NCI-H187 treated with DMSO at 0.1 percent for 48 hours (cell line): ENCODE data around the gene CMYA5.
A peak's percentile ranks its signal among the peaks of the same experiment; 100 is the strongest.
"Not testable (repeated sequence)": the region's sequence is repeated elsewhere in the genome, so short reads cannot be mapped to it uniquely, and the experiment has no call there.

Experiments
- DNase-seq: peaks from one replicate; lab custom pipeline; 2025; lab: John Stamatoyannopoulos, UW

Gene CMYA5

DNA sequence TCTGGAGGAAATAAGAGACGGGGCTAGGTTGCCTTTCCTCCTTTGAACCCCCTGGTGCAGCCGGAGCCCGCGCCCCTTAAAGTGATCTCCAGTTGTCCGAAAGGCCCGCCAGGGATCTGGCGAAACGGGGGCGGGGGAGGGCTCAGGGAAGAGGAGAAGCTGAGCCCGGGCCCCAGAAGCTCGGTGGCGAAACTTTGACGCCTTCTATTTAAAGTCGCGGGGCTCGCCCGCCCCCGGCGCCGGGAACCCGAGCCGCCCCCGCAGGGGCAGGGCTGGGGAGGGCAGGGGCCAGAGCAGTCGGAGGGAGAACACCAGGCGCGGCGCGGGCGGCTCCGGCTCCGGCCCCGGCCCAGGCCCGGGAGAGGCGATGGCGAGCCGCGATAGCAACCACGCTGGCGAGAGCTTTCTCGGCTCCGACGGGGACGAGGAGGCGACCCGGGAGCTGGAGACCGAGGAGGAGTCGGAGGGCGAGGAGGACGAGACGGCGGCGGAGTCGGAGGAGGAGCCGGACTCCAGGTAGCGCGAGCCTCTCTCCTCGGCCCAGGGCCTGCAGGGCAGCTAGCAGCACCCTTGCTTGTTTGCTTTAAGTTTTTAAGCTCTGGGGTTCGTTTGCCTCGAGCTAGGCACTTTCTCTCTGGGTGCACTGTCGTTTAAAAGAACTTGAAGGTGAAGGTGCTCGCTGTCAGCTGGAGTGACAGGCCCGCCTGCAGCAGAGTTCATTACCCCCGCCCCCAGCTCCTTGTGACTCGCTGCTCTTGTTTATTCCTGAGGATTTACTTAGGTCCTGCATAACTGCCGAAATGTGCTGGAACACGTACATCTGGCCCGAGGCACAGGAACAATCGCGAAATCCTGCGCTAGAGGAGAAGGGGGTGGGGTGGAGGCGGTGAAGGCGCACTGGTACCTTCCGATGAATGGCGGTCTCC lies at the start of gene CMYA5:
TSS of gene CMYA5 (plus strand) at position 296 of the 926 bp plus-strand sequence. CDS start at position 368, 72 bp downstream.
- no peak for DNase-seq

DNA sequence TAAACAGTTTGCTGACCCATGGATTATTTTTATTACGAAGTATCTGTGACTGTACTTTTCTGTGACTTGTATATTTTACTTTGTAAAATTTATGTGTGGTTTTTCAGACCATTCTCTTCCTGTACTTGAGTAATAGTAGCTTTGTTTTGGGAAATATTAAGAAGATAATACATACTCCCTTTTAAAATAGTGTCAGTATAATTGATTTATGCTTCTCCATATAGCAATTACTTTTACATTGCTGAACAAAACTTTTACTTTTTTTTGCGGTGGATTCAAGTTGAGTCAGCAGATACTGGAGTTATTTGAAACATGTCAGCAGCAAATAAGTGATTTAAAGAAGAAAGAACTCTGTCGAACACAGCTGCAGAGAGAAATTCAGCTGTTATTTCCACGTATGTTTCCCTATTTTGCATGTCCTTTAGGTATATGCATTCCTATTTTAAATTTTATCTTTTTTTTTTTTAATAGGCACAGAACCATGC lies 49.0 kb upstream of the CMYA5 start:
- DNase-seq = no peak

DNA sequence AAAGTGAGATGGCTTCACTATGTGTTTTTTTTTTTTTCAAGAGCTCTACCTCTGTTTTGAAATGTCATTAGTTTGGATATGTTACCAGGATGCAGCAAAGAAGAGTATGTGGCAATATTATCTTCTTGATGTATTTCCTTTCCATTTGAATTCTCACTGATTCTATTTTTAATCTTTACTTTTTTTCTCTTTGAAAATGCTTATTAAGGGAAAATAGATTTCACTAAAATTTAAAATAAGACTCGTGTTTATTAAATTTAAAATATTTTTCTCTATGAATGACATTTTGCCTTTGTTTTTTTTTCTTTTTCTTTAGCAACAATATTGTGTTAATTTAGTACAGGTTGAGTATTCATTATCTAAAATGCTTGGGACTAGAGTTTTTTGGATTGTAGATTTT lies 48.2 kb upstream of the CMYA5 start:
- no peak for DNase-seq

DNA sequence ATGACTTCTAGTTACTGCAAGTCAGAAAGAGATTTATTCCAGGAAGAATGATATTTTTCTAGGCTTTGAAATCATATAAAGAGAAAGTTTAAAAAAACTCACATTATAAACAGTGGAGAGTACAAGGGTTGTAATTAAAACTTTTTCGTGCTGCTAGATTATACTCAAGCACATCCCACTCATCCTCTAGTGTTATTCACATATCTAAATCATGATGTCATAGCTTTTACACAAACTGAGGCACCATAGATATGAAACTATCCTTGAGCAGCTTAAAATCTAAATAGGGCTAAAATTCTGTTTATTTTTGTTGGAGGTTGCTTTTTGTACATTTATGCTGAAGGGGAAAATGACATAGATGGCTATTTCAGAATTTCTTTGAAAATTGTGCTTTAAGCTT lies 47.4 kb upstream of the CMYA5 start:
- no peak for DNase-seq

DNA sequence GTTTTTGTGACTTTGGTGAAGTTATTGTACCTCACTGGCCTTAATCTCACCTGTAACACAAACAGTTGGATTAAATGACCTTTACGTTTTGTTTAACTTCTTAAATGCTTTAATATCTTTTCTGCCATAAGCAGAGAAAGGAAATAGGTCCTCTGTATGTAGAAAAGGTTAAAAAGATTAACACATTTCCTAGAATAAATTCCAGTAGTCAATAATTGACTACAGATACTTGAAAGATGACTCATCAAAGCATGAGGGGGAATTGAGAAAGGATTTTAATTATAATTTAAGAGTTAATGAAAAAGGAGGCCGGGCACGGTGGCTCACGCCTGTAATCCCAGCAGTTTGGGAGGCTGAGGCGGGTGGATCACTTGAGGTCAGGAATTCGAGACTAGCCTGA lies 35.8 kb upstream of the CMYA5 start:
- no peak for DNase-seq

DNA sequence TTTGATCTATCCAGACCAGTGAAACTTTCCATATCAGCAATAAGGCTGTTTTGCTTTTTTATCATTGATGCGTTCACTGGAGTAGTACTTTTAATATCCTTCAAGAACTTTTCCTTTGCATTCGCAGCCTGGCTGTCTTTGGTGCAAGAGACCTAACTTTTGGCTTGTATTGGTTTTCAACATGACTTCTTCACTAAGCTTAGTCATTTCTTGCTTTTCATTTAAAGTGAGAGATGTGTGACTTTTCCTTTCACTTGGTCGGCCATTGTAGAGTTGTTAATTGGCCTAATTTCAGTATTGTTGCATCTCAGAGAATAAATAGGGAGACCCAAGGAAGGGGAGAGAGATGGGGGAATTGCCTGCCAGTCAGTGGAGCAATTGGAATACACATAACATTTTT lies 26.4 kb upstream of the CMYA5 start:
- no peak for DNase-seq

DNA sequence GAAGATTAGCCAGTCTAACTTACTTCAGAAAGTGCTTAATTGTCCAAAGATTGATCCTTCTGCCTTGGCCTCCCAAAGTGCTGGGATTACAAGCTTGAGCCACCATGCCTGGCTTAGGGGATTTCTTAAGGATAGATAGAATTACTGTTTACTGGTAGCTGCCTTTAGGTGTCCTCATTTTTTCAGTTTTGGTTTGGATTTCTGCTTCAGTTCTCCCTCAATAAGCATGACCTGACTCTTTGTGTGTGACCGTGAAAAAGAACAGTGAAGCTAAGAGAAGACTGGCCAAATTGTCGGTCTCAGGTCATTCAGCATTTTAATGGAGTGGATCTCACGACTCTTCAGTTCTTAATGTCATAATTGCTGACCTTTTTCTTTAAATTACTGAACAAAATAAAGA lies 22.9 kb upstream of the CMYA5 start:
- DNase-seq = no peak

DNA sequence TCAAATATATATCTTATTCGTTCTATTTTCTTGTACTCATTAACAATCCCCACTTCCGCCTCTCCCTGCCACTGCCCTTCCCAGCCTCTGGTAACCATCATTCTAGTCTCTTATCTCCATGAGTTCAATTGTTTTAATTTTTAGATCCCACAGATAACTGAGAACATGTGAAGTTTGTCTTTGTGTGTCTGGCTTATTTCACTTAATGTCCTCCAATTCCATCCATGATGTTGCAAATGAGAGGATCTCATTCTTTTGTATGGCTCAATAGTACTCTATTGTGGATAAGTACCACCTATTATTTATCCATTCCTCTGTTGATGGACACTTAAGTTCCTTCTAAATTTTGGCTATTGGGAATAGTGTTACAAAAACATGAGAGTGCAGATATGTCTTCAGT lies 17.2 kb upstream of the CMYA5 start:
- DNase-seq = no peak

DNA sequence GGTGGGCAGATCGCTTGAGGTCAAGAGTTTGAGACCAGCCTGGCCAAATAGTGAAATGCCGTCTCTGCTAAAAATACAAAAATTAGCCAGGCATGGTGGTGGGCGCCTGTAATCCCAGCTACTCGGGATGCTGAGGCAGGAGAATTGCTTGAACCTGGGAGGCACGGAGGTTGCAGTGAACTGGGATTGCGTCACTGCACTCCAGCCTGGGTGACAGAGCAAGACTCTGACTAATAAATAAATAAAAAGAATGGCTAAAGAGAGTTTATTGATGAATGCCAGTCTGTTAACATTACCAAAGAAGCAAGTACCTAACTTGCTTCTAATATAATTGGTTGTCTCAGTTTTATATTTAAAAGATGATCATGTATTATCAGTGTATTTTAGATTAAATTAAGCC lies 13.3 kb upstream of the CMYA5 start:
- DNase-seq = not testable (repeated sequence)

DNA sequence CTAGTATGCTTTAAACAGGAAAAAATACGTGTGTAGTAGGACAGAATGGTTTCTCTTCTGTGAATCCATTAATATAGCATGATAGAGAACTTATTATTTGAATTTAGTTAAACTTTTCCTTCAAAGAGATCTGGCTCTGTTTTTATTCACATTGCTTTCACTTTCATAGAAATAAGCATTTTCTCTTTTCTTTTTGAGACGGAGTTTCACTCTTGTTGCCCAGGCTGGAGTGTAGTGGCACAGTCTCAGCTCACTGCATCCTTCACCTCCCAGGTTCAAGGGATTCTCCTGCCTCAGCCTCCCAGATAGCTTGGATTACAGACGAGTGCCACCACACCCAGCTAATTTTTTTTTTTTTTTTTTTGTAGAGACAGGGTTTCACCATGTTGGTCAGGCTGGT lies 7.5 kb upstream of the CMYA5 start:
- DNase-seq = not testable (repeated sequence)

DNA sequence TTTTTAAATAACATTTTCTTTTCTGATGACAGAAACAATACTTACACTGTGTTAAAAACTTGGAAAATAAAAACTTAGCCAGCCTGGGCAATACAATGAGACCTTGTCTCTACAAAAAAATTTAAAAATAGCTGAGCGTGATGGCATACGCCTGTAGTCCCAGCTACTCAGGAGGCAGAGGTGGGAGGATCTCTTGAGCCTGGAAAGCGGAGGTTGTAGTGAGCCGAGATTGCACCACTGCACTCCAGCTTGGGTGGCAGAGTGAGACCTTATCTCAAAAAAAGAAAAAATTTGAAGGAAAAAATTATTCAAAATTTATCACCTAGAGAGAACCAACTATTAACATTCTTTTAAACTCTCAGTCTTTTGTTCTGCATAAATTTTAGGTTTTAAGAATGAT lies 4.9 kb upstream of the CMYA5 start:
- no peak for DNase-seq

DNA sequence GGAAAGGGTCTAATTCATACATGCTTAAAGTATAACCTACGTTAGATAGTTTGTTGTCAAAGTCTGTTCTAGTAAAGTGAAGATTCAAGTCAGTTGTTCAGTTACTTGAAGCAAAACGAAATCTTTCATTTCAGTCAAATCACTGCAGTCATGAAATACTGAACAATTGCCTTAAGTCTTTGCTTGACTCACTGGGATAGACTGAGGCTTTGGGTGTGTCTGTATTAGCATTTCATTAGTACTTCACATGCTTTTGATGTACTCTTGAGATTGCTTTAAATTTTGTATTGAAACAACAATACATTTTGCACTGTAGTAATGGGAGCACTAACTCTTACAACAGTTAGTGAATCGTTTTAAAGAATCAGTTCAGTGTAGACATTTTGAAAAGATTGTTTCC lies 4.0 kb upstream of the CMYA5 start:
- no peak for DNase-seq

DNA sequence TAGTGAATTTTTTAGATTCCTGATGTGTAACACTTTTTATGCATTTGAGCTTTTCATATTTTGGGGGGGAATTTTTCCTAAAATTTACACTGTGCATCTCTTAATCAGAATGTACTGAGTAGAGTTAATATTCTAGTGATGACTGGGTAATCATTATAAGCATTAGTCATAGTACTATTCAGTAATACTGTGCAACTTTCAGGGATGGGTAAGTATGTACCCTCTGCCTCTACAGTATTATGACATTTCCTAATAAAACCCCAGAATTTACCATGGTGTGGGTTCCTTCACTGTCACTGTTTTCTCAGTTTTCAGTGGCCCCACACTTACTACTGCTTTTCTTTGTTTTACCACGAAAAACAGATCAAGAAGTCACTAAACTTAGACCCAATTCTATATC lies 2.8 kb upstream of the CMYA5 start:
- DNase-seq = no peak

DNA sequence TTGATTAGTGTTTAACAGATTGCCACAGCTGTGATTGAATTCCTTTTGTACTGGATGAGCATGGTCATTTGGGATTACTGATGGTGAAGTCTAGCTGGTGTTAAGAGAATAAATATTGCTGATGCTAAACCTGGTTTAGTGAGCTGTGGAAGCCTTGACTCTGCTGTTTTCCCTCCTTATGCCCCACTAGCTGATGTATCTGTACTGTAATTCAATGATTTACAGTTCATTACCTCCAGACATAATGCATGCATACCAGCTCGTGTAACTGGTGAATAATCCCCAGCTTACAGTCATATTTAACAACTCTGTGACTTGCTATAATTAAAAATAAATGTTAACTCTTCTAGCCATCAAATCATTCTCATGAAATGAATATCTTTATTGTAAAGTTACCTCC lies 1.7 kb upstream of the CMYA5 start:
- DNase-seq = no peak

DNA sequence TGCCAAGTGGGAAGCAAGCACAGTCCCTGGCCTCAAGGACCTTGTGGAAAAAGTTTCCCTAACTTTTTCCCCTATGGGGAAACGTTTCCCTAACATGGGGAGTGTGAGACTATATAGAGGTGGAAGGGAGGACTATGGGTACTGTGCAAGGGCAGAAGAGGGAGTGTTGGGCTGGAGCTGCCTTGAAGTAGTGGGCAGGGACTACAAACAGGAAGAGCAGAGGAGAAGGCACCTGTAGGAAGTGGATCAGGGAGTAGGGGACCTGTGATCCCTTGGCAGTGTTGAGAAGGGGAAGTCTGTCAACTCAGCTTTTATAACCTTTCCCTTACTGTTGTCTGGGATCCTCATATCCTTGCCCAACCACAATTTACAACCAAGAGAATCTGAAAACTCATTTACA lies 1.4 kb downstream of the CMYA5 start:
- DNase-seq = no peak

DNA sequence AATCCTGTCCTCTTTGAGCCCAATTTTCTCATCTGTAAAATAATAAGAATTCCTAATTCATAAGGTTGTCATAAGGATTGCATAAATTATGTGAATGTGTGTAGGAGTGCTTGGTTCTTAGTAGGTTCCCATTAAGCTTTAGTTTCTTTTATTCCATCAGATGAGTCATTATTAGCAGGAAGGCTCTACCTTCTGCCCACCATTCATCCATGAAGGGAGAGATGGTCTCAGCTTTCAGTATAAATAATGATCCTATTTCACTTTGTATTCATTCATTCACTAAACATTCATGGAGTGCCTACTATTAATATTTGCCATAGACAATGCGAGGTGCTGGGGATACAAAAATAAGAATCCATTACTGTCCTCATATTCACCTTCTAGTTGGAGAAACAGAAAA lies 3.0 kb downstream of the CMYA5 start:
- DNase-seq = no peak

DNA sequence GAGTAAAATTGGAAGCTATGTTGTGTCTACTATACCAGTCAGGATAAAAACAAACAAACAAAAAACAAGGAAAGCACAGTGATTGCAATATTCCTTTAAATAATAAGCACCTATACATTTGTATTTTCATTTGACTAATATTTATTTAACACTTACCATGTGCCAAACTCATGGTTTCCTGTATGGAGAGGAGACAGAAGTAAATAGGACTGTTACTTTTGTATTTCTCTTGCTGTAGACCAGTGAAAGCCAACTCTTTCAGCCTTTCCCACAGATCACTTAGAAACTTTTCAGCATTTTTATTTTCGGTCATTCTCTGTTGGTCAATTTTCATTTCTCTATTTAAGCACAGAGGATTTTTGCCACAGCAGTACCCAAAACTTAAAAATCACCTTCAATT lies 4.5 kb downstream of the CMYA5 start:
- no peak for DNase-seq

DNA sequence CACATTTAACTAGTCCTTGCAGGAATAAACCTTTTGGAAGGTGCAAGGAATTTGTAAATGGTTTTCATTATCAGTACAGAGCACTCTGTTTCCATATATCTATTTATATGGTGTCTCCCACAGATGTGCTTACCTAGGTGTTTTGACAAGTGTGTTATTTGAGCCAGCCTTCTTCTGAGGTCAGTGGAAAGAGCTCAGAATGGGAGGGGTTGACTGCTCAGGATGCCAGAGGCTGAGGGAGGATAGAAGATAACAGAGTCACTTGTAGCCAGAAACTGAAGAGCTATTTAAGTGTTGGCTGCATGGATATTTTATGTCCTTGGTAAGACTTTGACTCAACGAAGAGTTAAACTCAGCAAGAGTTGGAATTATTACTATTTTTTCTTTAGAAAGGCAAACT lies 5.0 kb downstream of the CMYA5 start:
- peak; percentile 18 for DNase-seq

DNA sequence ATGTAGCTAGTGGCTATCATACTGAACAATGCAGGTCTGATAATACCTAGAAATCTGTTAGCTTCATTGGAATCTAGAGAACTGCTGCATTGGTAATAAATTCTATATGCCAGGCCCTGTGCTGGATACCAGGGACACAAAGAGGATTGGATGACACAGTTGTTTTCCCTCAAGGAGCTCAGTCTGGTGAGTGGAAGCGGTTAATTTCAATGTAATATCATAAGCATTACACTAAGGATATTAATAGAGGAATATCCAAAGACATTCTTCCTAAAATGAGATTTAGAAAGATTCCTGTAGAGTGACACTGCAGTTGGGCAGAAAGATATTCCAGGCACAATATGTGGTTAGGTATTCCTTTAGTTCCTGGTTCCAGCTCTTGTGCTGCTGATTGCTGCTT lies 5.9 kb downstream of the CMYA5 start:
- DNase-seq = no peak

DNA sequence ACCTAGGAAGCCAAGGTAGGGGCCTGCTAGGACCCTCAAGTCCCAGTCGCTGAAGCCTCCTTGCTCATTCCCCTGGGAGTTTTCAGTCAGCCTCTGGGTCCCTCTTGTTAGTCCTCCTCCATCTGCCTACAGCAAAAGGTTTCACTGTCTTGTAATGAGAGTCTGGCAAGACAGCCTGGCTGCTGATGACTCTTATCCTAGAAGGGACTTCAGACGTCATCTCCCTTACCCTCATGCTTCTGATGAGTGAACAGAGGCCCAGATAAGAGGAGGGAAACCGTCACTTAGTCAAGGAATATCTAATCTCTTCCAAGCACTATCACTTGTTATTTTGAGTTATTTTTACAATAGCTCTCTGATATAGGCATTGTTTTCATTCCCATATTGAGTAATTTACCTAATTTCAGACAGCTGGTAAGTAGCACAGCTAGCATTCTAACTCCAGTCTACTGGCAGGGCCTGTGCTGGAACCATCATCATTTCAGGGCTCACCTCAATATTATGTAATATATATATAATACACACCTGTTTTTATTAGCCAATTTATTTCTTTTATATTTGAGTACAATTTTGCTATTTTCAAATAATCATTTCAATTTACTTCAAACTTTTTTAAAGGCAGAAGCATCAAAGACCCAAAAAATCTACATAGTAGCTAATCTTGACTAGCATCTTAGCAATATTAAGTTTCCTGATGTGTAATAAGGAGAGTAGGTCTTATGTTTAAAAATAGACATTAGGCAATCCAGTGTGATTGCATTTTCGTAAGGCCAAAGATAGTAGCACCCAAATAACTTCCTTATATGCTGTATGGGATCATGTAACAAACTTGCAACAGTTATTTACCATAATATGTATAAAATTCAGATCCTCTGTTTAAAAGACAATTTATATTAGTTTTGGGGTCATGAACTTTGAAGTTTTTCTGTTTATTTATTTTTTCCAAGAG lies 7.9 kb downstream of the CMYA5 start:
- DNase-seq = no peak

DNA sequence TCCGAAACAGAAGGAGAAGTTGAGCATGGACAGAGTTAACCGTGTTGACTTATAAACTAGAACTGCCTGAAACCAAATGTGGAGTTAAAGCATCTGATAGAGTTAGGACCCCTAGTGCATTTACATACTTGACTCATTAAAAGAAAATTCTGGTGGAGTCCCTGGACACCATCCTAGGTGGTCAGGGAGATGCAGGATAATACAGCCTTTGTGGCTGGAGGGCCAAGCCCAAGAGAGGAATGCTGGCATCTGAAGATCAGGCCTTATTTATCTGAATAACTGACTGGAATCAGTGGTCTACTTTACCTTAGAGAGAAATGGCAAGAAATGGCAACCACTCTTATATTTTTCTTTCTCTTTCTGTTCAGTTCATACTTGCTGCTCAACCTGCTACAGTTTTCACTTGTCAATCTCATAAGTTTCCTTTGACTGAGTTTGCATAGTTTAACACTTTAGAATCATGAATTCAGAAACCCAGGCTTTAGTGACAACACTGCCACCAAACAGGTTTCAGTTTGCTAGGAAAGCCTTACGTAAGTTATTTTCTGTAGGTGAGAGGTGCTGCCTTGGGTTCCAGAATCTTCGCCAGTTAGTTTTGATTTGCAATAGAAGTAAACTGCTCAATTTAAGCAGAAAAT lies 10.2 kb downstream of the CMYA5 start:
- no peak for DNase-seq
